ENCODE data around the gene MMGT1. TPM values are rescaled to one million over a fixed set of nuclear protein-coding genes. Genes with fewer than 3 reads are reported as not detected.

Gene MMGT1
- total RNA-seq (2022): 33.0 and 37.1 TPM in 2 replicates
- percentile 79 among the genes with signal in this experiment for Bru-seq, nascent RNA
- percentile 97 among the genes with signal in this experiment for BruChase-seq, experiment 1, labeled RNA remaining after a 6-hour chase
- percentile 93 among the genes with signal in this experiment for BruChase-seq, experiment 2, labeled RNA remaining after a 2-hour chase
- long read RNA-seq, transcript MMGT1-201 (4 exons, 3,738 nt): major isoform, 20 of 23 reads
- long read RNA-seq, partial matches to known transcripts: 0 of 23 reads
- long read RNA-seq, other reads (novel, unspliced or antisense): 3 of 23 reads

GRCh38 chrX:135973548-135974278 is at the start of gene MMGT1:
Gene MMGT1 (minus strand): TSS chrX:135973988. CDS start chrX:135973675, 313 bp downstream.
- Mint-ChIP-seq H3K27me3 (ENCODE audit: unreplicated experiment) (no peaks in the 10 kb centered on the region), H3K27ac (ENCODE audit: unreplicated experiment) (peak within 1 kb of the TSS; percentile 95), H3K9me3 (ENCODE audit: low read depth, unreplicated experiment) (no peaks in the 10 kb centered on the region), H3K4me3 (ENCODE audit: low read depth, unreplicated experiment) (peak within 1 kb of the TSS; percentile 88), H3K36me3 (ENCODE audit: insufficient read depth, unreplicated experiment) (peaks cover 19% of the 10 kb centered on the region), H3K4me1 (ENCODE audit: low read depth, unreplicated experiment) (peaks cover 11% of the 10 kb centered on the region)
- TF ChIP-seq, protein P1, sequence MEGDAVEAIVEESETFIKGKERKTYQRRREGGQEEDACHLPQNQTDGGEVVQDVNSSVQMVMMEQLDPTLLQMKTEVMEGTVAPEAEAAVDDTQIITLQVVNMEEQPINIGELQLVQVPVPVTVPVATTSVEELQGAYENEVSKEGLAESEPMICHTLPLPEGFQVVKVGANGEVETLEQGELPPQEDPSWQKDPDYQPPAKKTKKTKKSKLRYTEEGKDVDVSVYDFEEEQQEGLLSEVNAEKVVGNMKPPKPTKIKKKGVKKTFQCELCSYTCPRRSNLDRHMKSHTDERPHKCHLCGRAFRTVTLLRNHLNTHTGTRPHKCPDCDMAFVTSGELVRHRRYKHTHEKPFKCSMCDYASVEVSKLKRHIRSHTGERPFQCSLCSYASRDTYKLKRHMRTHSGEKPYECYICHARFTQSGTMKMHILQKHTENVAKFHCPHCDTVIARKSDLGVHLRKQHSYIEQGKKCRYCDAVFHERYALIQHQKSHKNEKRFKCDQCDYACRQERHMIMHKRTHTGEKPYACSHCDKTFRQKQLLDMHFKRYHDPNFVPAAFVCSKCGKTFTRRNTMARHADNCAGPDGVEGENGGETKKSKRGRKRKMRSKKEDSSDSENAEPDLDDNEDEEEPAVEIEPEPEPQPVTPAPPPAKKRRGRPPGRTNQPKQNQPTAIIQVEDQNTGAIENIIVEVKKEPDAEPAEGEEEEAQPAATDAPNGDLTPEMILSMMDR (IDR thresholded peaks at IDR 0.05; ENCODE audit: unreplicated experiment): no peak
- intact Hi-C loops (cut with micrococcal nuclease; ENCODE audit: unreplicated experiment): loop anchor here (2.0 kb wide), 1 partner anchor 51 kb away; no protein-coding TSS in a partner anchor
- DNase-seq: peak; percentile 82
- BruUV-seq (replicated peaks): no TSS peak
- CTCF ChIA-PET: no interaction called here

DNA sequence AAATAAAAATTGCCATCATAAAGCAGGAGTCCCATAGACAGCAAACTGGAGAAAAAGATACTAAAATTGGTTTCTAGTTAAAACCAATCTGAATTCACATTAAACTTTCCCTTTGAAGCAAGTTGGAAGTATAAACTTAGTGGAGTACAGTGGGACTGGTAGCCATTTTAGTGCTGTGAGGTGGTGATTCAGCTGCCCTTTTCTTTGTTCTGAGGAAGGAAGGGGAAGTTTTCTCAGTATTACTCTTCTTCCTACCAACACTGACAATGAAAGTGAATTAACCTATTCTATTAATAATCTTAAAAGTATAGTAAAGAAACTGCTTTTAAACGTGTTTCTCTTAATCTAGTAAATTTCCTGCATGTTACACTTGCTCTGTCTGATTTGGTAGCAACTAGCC is 48.1 kb upstream of the MMGT1 start:
- Mint-ChIP-seq H3K4me3 (ENCODE audit: low read depth, unreplicated experiment) (no peak overlapping the region), H3K36me3 (ENCODE audit: insufficient read depth, unreplicated experiment) (no peaks in the 10 kb centered on the region), H3K9me3 (ENCODE audit: low read depth, unreplicated experiment) (no peaks in the 10 kb centered on the region), H3K4me1 (ENCODE audit: low read depth, unreplicated experiment) (no peaks in the 10 kb centered on the region), H3K27me3 (ENCODE audit: unreplicated experiment) (no peaks in the 10 kb centered on the region), H3K27ac (ENCODE audit: unreplicated experiment) (no peak overlapping the region)
- BruUV-seq (replicated peaks): no TSS peak
- CTCF ChIA-PET: no interaction called here
- TF ChIP-seq, protein P1 (IDR thresholded peaks at IDR 0.05; ENCODE audit: unreplicated experiment): no peak
- no peak for DNase-seq
- intact Hi-C loops (cut with micrococcal nuclease; ENCODE audit: unreplicated experiment): loop anchor here (10.0 kb wide), 1 partner anchor 673 kb away; no protein-coding TSS in a partner anchor

DNA sequence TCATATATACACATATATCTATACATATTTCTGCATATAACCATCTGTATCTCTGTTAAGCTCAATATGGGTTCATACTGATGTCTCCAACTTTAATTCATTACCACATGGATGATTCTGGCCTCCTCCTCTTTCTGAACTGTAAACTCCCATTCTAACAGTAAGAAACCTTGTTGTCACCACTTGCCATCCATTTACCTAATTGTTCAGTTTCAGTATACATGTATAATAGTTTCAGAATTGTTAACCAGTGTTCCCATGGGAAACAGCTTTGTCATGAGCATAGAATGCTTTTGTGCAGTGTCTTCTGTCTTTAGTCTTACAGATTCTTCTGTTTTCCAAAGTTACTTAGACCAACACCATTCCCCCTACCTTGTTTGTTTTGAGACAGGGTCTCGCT is 47.4 kb upstream of the MMGT1 start:
- intact Hi-C loops (cut with micrococcal nuclease; ENCODE audit: unreplicated experiment): loop anchor here (10.0 kb wide), 1 partner anchor 674 kb away; no protein-coding TSS in a partner anchor
- no peaks in the 10 kb centered on the region for H3K9me3 Mint-ChIP-seq (ENCODE audit: low read depth, unreplicated experiment)
- no peaks in the 10 kb centered on the region for H3K36me3 Mint-ChIP-seq (ENCODE audit: insufficient read depth, unreplicated experiment)
- H3K4me3 Mint-ChIP-seq (ENCODE audit: low read depth, unreplicated experiment): no peak overlapping the region
- no TSS peak for BruUV-seq (replicated peaks)
- H3K4me1 Mint-ChIP-seq (ENCODE audit: low read depth, unreplicated experiment): no peaks in the 10 kb centered on the region
- TF ChIP-seq, protein P1 (IDR thresholded peaks at IDR 0.05; ENCODE audit: unreplicated experiment): no peak
- CTCF ChIA-PET: no interaction called here
- H3K27ac Mint-ChIP-seq (ENCODE audit: unreplicated experiment): no peak overlapping the region
- no peaks in the 10 kb centered on the region for H3K27me3 Mint-ChIP-seq (ENCODE audit: unreplicated experiment)
- no peak for DNase-seq

GRCh38 chrX:136019226-136019625 is 45.4 kb upstream of the MMGT1 start:
- CTCF ChIA-PET: no interaction called here
- no peaks in the 10 kb centered on the region for H3K27me3 Mint-ChIP-seq (ENCODE audit: unreplicated experiment)
- H3K9me3 Mint-ChIP-seq (ENCODE audit: low read depth, unreplicated experiment): no peaks in the 10 kb centered on the region
- no peaks in the 10 kb centered on the region for H3K36me3 Mint-ChIP-seq (ENCODE audit: insufficient read depth, unreplicated experiment)
- intact Hi-C loops (cut with micrococcal nuclease; ENCODE audit: unreplicated experiment): no loop called here
- H3K27ac Mint-ChIP-seq (ENCODE audit: unreplicated experiment): no peak overlapping the region
- H3K4me3 Mint-ChIP-seq (ENCODE audit: low read depth, unreplicated experiment): no peak overlapping the region
- no peak for DNase-seq
- no TSS peak for BruUV-seq (replicated peaks)
- H3K4me1 Mint-ChIP-seq (ENCODE audit: low read depth, unreplicated experiment): no peaks in the 10 kb centered on the region
- TF ChIP-seq, protein P1 (IDR thresholded peaks at IDR 0.05; ENCODE audit: unreplicated experiment): no peak

Data from Calu3 (cell line).